IPS-NIHi7 (cell line): ENCODE measurements around the gene LARP7.
"Not testable (repeated sequence)": the region's sequence is repeated elsewhere in the genome, so short reads cannot be mapped to it uniquely, and the experiment has no call there.

Source experiments
- DNase-seq: peaks from one replicate; pipeline ENCODE4 v3.0.0; 2012; ENCODE audit warnings: mixed read lengths; ENCODE audit errors: extremely low spot score

LARP7 gene

DNA sequence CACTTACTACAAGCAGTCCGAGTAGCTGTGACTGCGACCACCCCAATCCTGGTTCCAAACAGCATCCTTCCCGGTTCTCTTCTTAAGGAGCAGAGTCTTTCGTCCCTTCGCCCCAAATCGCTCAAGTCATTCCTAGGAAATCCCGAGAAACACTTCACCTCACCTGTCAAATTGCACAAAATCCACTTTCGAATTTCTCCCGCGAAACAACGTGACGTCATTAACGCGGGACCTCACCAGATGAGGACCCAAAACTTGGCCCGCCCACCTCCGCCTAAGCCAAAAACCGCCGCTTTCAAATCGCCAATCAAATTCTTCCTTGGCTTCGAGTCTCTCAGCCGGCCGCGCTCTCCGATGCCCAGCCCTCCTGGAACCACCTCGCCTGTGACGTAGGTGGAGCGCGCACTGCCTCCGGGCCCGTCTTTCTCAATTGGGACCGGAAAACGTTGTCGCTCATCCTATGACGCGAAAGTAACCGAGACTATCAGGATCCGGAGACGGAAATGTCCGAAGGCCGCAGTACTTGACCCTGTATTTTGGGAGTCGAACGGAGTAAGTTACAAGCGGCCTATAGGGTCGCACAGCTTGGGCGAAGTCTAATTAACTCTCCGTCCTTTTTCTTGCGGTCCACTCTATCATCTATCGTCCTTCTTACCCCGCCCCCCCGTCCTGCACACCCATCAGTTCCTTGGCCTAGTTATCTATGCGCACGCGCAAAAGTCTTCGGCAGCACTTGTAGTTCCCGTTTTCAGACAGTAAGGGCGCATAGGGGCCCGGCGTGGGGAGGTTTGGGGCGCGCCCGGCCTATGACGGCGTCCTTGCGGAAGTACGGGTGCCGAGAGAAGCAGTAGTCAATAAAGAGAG lies at the start of gene LARP7, which contains the start of gene ZGRF1:
TSS of gene LARP7 (plus strand) at position 456 of the 864 bp plus-strand sequence. CDS start 7,527 bp downstream, outside the sequence.
TSS of gene ZGRF1 (minus strand) at position 222 of the 864 bp plus-strand sequence. CDS start 3,733 bp downstream, outside the sequence.
- peak; percentile 91 for DNase-seq

DNA sequence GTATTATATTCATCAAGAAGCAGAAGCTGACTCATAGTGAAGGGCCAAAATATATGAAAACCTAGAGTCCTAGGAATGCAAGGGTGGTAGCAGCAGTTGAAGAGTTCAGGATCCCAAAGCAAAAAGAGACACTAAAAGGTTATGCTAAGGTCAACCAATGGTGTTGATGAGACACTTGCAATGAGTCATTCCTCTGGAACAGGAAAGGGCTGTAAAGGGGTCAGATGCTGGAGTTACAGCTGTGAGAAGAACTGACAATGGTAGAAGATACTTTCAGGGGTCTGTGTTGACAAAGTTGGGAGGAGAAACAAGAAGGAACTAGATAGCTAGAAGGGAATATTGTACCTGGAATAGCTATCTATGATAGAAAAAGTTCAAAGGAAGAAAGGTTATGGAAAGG lies 47.7 kb upstream of the LARP7 start:
- DNase-seq, result peak; percentile 15

DNA sequence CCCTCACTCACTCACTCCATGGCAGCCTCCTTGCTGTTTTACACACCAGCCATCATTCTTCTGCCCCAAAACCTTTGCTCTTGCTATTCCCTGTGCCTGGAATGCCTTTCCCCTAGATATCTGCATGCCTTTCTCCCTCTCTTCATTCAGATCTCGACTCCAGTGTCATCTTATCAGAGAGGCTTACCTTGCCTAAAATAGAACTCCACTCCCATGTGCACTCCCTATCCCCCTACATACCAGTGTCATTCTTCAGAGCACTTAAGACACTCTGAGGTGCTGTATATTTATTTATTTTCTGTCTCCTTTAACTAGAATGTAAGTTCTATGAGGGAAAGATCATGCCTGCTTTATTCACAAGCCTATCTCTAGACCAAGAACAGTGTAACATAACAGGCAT lies 45.4 kb upstream of the LARP7 start:
- DNase-seq, result no peak

DNA sequence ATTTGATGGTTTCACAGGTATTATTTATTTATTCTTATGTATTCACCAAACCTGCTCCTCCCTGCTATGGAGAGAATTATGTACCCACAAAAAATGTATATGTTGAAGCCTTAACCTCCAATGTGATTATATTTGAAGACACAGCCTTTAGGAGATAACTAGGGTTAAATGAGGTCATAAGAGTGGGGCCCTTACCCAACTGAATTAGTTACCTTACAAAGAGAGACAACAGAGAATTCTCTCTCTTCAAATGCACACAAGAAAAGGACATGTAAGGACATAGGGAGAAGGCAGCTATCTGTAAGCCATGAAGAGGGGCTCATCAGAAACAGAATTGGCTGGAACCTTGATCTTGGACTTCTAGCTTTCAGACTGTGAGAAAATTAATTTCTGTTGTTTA lies 44.2 kb upstream of the LARP7 start:
- no peak for DNase-seq

DNA sequence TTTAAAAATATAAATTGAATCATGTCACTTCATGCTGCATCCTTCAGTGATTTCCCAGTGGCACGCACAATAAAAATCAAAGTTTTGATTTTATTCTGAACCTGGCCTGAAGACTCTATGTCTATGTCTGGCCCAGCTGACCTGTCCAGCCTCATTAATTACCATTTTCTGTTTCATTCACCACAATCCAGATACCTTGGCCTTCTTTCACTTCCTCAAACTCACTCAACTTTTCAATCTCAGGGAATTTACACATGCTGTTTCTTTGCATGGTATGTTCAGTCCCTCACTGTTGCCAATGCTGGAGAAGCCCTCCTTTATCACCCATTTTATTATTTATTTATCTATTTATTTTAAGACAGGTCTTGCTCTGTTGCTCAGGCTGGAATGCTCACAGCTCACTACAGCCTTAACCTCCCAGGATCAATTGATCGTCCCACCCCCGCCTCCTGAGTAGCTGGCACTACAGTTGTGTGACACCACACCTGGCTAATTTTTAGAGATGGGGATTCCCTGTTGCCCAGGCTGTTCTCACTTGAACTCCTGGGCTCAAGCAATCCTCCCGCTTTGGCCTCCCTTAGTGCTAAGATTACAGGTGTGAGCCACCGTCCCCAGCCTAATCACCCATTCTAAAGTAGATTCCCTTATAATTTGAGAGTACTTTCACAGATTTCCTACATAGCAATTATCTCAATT lies 43.4 kb upstream of the LARP7 start:
- DNase-seq, result no peak

DNA sequence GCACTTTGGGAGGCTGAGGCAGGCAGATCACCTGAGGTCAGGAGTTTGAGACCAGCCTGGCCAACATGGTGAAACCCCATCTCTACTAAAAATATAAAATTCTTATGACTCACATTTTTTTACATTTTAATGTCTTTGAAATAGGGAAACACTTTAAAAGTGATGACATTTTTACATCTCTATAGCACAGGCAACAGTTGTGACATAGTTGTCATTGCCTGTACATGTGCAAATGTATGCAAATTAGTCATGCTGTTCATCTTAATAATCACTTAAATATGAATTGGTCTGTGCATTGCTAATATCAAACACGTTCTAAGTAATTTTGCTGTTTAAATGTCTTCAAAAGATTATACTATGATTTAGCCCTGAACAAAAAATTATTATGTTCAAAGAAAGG lies 42.0 kb upstream of the LARP7 start:
- DNase-seq, result no peak

DNA sequence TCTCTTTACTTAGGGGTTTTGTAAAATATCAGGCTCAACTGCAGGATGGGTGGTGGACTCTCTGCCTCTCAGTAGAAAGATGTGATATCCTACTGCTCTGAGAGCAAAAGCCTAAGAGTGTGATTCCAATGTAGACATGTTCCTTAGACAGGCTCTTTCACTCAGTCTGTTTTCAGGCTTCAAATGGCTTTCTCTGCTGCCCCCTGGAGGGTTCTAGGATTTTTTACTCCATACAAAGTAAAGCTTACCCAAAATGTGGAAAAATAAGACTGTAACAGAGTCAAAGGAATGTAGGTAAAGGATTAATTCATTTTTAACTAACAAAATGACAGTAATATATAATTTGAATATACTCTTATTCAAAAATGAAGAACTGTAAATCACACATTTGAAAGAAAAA lies 32.4 kb upstream of the LARP7 start:
- peak; percentile 71 for DNase-seq

DNA sequence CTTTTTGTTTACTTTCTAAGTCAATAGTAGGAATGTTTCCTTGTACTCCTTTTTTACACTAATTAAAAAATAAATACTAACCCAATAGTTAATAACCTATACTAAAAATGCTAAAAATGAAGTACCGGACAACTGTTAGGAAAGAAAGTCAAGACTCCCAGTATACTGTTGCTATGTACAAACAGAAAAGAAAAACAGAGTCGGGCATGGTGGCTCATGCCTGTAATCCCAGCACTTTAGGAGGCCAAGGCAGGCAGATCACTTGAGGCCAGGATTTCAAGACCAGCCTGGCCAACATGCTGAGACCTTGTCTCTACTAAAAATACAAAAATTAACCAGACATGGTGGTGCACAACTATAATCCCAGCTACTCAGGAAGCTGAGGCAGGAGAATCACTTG lies 24.1 kb upstream of the LARP7 start:
- DNase-seq, result not testable (repeated sequence)

DNA sequence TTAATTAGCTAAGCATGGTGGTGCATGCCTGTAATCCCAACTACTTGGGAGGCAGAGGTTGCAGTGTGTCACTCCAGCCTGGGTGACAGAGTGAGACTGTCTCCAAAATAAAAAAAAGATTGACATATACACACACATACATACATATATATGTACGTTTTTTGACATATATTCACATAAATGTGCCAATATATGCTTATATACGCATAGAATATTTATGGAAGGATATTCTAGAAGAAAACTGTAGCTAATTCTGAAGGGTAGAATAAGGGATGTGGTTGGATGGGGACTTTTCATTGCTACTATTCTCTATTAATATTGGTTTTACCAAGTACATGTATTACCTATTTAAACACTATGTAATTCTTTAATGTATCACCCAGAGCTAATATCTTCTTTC lies 20.0 kb upstream of the LARP7 start:
- no peak for DNase-seq

DNA sequence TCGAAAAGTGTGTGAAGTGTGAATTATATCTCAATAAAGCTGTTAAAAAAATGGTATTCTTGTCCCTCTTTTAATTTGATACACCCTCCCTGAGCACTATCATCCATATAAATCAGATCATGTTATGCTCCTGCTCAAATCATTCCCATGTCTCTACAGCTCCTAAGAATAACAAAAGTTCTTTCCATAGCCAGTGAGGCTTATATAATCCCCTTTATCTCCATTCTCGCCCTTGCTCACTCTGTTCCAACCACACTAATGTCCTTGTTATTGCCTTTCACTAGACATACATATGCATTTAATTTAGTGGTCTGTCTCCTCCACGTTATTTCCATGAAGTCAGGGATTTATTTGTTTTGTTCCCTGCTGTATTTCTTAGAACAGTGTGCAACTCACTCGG lies 10.7 kb upstream of the LARP7 start:
- DNase-seq, result no peak

DNA sequence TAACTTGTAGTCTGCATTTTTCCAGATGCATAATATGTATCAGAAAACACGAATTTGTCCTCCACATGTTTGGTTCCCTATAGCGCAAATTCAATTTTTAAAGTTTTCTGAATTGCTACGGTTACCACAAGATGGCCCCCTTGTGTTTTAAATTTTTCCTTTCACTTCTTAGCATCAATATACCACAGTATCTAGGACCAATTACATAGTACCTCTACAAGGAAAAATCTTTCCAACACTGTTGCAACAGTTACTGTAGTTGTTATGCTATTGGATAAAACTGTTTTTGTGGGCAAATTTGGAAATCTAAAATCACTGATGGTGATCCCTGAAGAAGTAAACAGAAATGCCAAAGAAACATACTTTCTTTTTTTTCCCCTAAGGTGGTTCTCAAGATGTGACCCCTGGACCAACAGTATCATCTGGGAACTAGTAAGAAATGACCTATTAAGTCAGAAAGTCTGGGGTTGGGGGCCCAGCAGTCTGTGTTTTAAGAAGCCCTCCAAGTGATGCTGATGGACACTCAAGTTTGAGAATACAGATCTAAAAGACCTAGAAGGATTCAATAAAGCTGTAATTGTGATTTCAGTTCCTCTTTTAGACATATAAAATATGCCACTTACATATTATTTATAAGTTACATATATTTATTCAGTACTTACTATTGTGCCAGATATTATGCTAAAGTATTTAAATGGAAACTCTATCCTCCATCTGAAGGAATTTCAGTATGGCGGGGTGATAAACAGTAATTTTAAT lies 3.3 kb upstream of the LARP7 start:
- peak; percentile 20 for DNase-seq

DNA sequence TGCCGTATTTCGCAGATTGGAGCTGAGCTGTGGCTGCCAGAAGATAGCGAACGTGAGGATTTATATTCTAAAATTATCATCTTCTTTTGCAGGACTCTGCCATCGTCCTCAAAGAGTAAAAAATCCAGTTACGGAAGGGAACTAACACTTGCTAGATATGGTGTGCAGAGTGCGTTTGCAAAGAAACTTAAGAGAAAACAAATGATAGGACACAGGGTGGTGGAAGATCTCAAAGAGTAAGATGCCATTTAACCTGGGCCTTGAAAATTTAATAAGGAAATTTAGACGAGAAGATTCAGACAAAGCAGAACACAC lies 566 bp downstream of the LARP7 start:
- no peak for DNase-seq

DNA sequence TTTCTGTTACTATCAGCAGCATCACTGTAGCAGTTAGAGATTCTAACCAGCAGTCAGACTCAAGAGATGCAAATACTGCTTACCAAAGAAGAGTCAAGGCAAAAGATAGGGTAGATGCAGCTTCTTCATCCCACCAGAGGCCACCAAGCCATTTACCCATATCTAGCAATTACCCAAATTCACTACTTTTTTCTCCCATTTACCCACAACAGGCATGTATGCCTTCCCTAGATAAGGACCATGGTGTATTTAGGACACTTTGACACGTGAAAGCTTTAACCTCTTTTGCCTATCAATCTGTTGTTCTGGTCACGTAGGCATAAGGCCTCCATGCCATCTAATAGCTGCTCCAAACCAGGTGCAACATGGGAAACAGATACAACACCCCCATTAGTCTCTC lies 5.6 kb downstream of the LARP7 start:
- no peak for DNase-seq

DNA sequence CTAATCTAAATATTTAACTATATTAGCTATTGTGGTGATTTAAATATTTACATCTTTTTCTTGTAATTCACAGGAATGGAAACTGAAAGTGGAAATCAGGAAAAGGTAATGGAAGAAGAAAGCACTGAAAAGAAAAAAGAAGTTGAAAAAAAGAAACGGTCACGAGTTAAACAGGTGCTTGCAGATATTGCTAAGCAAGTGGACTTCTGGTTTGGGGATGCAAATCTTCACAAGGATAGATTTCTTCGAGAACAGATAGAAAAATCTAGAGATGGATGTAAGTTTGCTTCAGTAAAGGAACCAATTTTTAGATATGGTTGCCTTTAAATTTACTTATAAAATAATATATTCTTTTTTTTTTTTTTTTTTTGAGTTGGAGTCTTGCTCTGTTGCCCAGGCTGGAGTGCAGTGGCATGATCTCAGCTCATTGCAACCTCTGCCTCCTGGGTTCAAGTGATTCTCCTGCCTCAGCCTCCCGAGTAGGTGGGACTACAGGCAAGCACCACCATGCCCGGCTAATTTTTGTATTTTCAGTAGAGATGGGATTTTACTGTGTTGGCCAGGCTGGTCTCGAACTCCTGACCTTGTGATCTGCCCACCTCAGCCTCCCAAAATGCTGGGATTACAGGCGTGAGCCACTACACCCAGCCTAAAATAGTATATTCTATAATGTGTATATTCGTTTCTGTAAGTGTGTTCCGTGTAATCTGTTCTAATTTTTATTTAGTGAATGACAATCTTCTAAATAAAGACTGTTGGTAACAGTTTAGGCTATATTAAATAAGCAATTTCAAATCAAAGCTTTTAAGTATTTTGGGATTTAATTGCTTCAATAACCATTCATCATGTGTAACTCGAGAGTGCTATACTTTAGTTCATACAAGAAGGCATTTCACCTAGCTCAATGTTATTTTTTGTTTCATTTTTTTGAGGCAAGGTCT lies 7.9 kb downstream of the LARP7 start:
- DNase-seq, result not testable (repeated sequence)

DNA sequence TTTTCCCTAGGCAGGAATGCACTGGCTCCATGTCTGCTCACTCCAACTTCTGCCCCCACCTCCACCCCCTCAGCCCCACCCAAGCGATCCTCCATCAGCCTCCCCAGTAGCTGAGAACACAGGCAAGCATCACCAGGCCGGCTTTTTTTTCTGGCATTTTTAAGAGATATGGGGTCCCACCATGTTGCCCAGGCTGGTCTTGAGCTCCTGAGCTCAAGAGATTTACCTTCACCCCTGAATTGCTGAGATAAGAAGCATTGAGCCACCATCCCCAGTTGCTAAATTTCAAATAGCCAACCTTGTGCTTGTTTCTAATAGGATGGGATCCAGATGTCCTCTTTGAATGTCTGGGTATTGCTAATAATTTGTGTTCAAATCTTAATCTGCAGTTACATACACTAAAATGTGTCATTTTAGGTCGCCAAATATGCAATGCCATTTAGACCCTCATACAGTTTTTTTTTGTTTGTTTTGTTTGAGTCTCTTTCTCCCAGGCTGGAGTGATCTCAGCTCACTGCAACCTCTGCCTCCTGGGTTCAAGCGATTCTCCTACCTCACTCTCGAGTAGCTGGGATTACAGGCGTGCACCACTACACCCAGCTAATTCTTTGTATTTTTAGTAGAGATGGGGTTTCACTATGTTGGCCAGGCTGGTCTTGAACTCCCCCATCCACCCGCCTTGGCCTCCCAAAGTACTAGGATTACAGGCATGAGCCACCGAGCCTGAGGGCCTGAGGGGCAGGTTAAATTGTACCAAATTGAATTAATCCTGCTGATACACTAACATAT lies 8.8 kb downstream of the LARP7 start:
- peak; percentile 24 for DNase-seq

DNA sequence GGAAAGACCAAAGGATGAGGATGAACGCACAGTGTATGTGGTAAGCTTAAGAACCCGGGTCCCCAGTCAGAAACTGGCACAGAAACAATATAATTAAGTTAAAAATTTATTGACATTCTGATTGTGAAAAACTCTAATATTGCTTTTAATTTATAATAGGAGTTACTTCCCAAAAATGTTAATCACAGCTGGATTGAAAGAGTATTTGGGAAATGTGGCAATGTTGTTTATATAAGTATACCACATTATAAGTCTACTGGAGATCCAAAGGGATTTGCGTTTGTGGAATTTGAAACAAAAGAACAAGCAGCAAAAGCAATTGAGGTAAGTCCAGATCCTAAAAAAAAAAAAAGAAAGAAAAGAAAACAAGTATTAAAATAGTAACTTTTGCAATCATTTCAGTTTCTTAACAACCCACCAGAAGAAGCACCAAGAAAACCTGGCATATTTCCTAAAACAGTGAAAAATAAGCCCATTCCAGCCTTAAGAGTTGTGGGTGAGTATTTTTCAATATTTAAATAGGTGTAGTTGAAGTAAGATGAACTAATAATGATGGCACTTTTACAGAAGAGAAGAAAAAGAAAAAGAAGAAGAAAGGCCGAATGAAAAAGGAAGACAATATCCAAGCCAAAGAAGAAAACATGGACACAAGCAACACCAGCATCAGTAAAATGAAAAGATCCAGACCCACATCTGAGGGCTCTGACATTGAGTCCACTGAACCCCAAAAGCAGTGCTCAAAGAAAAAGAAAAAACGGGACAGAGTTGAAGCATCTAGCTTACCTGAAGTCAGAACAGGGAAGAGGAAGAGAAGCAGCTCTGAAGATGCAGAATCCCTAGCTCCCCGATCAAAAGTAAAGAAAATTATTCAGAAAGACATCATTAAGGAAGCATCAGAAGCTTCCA lies 9.9 kb downstream of the LARP7 start:
- no peak for DNase-seq

DNA sequence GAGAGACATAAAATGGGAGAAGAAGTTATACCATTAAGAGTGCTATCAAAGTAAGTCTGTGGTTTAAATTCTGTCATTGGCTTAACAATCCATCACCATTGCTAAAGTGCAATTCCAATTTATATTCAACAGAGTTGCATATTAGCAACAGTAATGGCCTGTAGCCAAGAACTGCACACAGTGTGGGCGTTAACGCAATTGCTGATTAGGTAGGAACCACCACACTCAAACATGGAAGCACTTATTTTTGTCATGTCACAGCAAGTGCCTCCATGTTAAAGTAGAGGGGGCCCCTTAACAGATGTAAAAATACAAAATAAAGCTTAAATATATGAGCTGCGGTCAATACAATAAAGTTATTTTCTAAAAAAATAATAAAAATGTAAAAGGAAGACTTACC lies 10.8 kb downstream of the LARP7 start:
- DNase-seq, result no peak

DNA sequence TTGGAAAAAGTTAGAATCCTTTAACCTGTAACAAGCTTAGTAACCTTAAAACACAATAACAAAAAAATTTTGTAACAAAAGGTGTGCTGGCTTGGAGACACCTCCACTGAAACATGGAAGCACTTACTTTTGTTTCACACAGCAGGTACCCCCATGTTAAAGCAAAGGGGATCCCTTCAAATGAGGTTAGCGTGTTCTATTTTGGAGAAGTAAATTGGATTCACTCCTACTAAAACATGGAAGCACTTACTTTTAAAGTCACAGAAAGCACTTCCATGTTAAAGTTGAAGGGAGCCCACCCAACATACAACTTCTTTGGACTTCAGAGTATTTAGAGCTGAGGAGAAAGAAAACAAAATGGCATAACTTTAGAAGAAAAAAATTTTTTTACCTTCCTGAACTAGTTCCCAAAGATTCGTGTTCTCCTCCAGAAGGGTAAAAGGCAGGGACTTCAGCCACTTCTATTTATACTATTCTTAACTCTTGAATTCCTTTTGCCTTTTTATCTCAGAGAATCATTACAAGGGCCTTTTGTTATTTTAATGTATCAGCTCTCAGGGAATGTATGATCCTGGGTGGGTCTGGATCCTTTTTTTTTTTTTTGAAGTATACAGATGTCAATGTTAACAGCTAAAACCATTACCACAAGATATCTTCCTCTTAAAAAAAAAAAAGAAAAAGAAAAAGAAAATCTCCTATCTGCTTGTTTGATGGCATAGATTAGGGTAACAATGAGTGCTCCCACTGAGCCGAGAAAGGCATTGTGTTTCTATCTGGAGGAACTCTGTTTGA lies 11.5 kb downstream of the LARP7 start:
- DNase-seq, result no peak

DNA sequence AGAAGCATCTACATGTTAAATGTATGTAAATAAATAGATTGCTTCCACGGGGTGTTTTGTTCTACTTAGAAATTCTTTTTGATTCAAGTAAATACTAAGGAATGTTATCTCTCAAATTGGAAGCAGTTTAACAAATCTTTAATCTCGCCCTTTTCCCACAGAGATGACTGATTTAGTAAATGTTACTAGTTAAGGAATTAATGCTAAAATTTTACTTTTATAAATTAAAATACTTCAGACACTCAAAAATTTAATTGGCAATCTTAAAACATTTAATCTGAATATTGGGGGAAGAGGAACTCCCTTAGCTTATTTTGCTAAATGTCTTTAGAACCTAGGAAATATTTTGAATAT lies 12.1 kb downstream of the LARP7 start:
- no peak for DNase-seq
